Brain microvascular endothelial cell (primary cell): ENCODE results near the gene SBF2.

Experiments
- DNase-seq: peaks from one replicate; pipeline ENCODE4 v3.0.0-alpha.2; 2020
- H3K27ac ChIP-seq: fragments of 250-450 bp; sonication (Bioruptor Pico); 2 replicates; pipeline ENCODE4 v1.5.1; 2020; ENCODE audit warnings: mild to moderate bottlenecking, moderate library complexity
- H3K27me3 ChIP-seq: fragments of 250-450 bp; sonication (Bioruptor Pico); replicated peaks from 2 replicates; pipeline ENCODE4 v1.5.1; 2020; ENCODE audit warnings: mild to moderate bottlenecking
- H3K36me3 ChIP-seq: fragments of 250-450 bp; sonication (Bioruptor Pico); replicated peaks from 2 replicates; pipeline ENCODE4 v1.5.1; 2020; ENCODE audit warnings: mild to moderate bottlenecking
- H3K4me3 ChIP-seq: 2 replicates; pipeline ENCODE4 v1.5.1; 2011; ENCODE audit warnings: low read depth, mild to moderate bottlenecking, control low read depth, low read length, moderate library complexity
- CTCF ChIP-seq: IDR thresholded peaks from 2 replicates; pipeline ENCODE4 v1.5.1; 2011; ENCODE audit warnings: low read depth, mild to moderate bottlenecking, moderate library complexity, low read length, control low read depth, inconsistent platforms; ENCODE audit errors: missing control alignments
- in situ Hi-C: cut with HindIII; loops from 2 replicates; pipeline ENCODE4 v1.10.0; 2017; ENCODE audit warnings: low sequenced_read_pairs, low pct_ligation_motif_present

Gene SBF2

GRCh38 chr11:9847636-9848035 lies 446.4 kb downstream of the SBF2 start:
- in situ Hi-C loops = no loop called here
- Histone ChIP-seq H3K4me3 (no peak overlapping the region), H3K27me3 (no peaks in the 10 kb centered on the region), H3K27ac (no peak overlapping the region), H3K36me3 (no peaks in the 10 kb centered on the region)
- no peak for DNase-seq
- TF ChIP-seq CTCF = no peak

- TF ChIP-seq CTCF = no peak
- in situ Hi-C loops = no loop called here
- Histone ChIP-seq H3K27ac (no peak overlapping the region), H3K36me3 (no peaks in the 10 kb centered on the region), H3K27me3 (no peaks in the 10 kb centered on the region), H3K4me3 (no peak overlapping the region)
- no peak for DNase-seq
Observed at GRCh38 chr11:9842923-9843322, 451.1 kb downstream of the SBF2 start.

- DNase-seq = no peak
- Histone ChIP-seq H3K4me3 (no peak overlapping the region), H3K27ac (no peak overlapping the region), H3K36me3 (no peaks in the 10 kb centered on the region), H3K27me3 (no peaks in the 10 kb centered on the region)
- no peak for TF ChIP-seq CTCF
- in situ Hi-C loops = no loop called here
Observed at GRCh38 chr11:9840460-9841004, 453.5 kb downstream of the SBF2 start.

GRCh38 chr11:9839550-9839949 lies 454.5 kb downstream of the SBF2 start:
- H3K4me3 ChIP-seq = no peak overlapping the region
- no peak overlapping the region for H3K27ac ChIP-seq
- in situ Hi-C loops = no loop called here
- no peaks in the 10 kb centered on the region for H3K27me3 ChIP-seq
- no peak for TF ChIP-seq CTCF
- DNase-seq = no peak
- no peaks in the 10 kb centered on the region for H3K36me3 ChIP-seq

GRCh38 chr11:9838961-9839360 lies 455.1 kb downstream of the SBF2 start:
- Histone ChIP-seq H3K4me3 (no peak overlapping the region), H3K27ac (no peak overlapping the region), H3K36me3 (no peaks in the 10 kb centered on the region), H3K27me3 (no peaks in the 10 kb centered on the region)
- no peak for TF ChIP-seq CTCF
- DNase-seq = no peak
- in situ Hi-C loops = no loop called here

- TF ChIP-seq CTCF = no peak
Observed at GRCh38 chr11:9838229-9838628, 455.8 kb downstream of the SBF2 start.

More at GRCh38 chr11:9838229-9838628, 455.8 kb downstream of the SBF2 start:
- in situ Hi-C loops = no loop called here
- DNase-seq = no peak
- H3K4me3 ChIP-seq = no peak overlapping the region
- H3K27ac ChIP-seq = no peak overlapping the region
- no peaks in the 10 kb centered on the region for H3K27me3 ChIP-seq
- H3K36me3 ChIP-seq = no peaks in the 10 kb centered on the region
